K562 (cell line): ENCODE results near the gene KRTAP27-1. TPM values are rescaled to one million over a fixed set of nuclear protein-coding genes. Genes with fewer than 3 reads are reported as not detected.

Source experiments
- ATAC-seq: fragments of 200-7000 bp; cut with Tn5 transposase; 3 replicates; pipeline ENCODE4 v1.9.1; 2020; ENCODE audit warnings: moderate library complexity
- BruUV-seq: library from RNA; stranded (reverse); fragments of 400-500 nt; replicated peaks from 2 replicates; lab custom pipeline; 2021; lab: Mats Ljungman, UMichigan
- CTCF ChIA-PET: fragments of 300-600 bp; formaldehyde crosslinking; extraction: SDS; loops from one replicate; lab custom pipeline; 2021; ENCODE audit warnings: low intra/inter-chr PET ratio; lab: Yijun Ruan, JAX
- POLR2A ChIA-PET: fragments of 300-600, 350-650 bp; sonication (Branson Sonifier 250); formaldehyde crosslinking; extraction: SDS; loops from one replicate; lab custom pipeline; 2021; ENCODE audit warnings: antibody characterized with exemption, inconsistent platforms; lab: Yijun Ruan, JAX
- DNase-seq, 4 experiments: peaks; one replicate each; pipeline versions ENCODE4 v3.0.0 to v3.0.0-alpha.2; 2011 to 2018; ENCODE audit warnings: low spot score in 3 of 4, mixed read lengths in 3 of 4; ENCODE audit errors: extremely low read depth in 1 of 4
- FAIRE-seq: peaks from 2 replicates; lab custom pipeline; 2011; peaks lifted over from hg19 to GRCh38; lab: Jason Lieb, UNC
- H2AFZ ChIP-seq: 2 replicates; pipeline ENCODE4 v1.6.0; 2011; ENCODE audit warnings: low read depth, low read length, control low read depth, inconsistent platforms
- H3K27ac ChIP-seq: fragments of 200-600 bp; 3 replicates; pipeline ENCODE4 v1.8.0; 2011; ENCODE audit warnings: low read depth, mild to moderate bottlenecking, control low read depth, inconsistent platforms, low read length, moderate library complexity, mixed read lengths; ENCODE audit errors: extremely low read depth
- H3K27me3 ChIP-seq, 2 experiments: fragments of 300-600 bp in 1 of 2; 2 replicates in 1 of 2; 3 replicates in 1 of 2; pipeline versions ENCODE4 v1.6.0 to v1.8.0; 2011; ENCODE audit warnings: inconsistent platforms in 2 of 2, low read length in 2 of 2, mild to moderate bottlenecking in 1 of 2, mixed read lengths in 1 of 2, moderate library complexity in 1 of 2; ENCODE audit not compliant: control insufficient read depth in 2 of 2, insufficient read depth in 2 of 2
- H3K36me3 ChIP-seq: fragments of 300-600 bp; 3 replicates; pipeline ENCODE4 v1.8.0; 2011; ENCODE audit warnings: mild to moderate bottlenecking, low read length, inconsistent platforms; ENCODE audit not compliant: control insufficient read depth, insufficient read depth
- H3K4me1 ChIP-seq, 2 experiments: fragments of 200-600 bp in 1 of 2; replicated peaks in 1 of 2; 2 replicates in 1 of 2; 3 replicates in 1 of 2; pipeline versions ENCODE4 v1.5.1 to v1.8.0; 2011; ENCODE audit warnings: inconsistent platforms in 2 of 2, low read length in 2 of 2, mild to moderate bottlenecking in 1 of 2, mixed read lengths in 1 of 2, moderate library complexity in 1 of 2; ENCODE audit not compliant: control insufficient read depth in 2 of 2, insufficient read depth in 2 of 2
- H3K4me2 ChIP-seq: 2 replicates; pipeline ENCODE4 v1.6.1; 2011; ENCODE audit warnings: low read length, control low read depth, inconsistent platforms, mixed read lengths; ENCODE audit not compliant: insufficient read depth
- H3K4me3 ChIP-seq: fragments of 200-600 bp; sonication (generic), shearing (Covaris generic); 2 replicates; pipeline ENCODE4 v1.5.1; 2016; ENCODE audit warnings: control low read depth, inconsistent platforms
- H3K79me2 ChIP-seq: fragments of 200-600 bp; 3 replicates; pipeline ENCODE4 v1.8.0; 2011; ENCODE audit warnings: low read length, inconsistent platforms; ENCODE audit not compliant: control insufficient read depth, insufficient read depth
- H3K9ac ChIP-seq, 2 experiments: 2 replicates each; pipeline versions ENCODE4 v1.6.0 to v1.6.1; 2011; ENCODE audit warnings: low read depth in 2 of 2, low read length in 2 of 2, control low read depth in 1 of 2, inconsistent platforms in 1 of 2, mild to moderate bottlenecking in 1 of 2, mixed read lengths in 1 of 2; ENCODE audit not compliant: insufficient read depth in 1 of 2
- H3K9me1 ChIP-seq: one replicate; pipeline ENCODE4 v1.6.0; 2011; ENCODE audit warnings: inconsistent platforms, mild to moderate bottlenecking, low read length, moderate library complexity; ENCODE audit not compliant: control insufficient read depth, insufficient read depth
- H3K9me3 ChIP-seq: replicated peaks from 2 replicates; pipeline ENCODE4 v1.5.1; 2011; ENCODE audit warnings: low read depth, low read length, inconsistent platforms; ENCODE audit not compliant: control insufficient read depth, insufficient read depth
- H4K20me1 ChIP-seq: replicated peaks from 2 replicates; pipeline ENCODE4 v1.6.1; 2011; ENCODE audit warnings: low read length, inconsistent platforms, mixed read lengths; ENCODE audit not compliant: control insufficient read depth, insufficient read depth
- KDM2B ChIP-seq: fragments of 250-450 bp; sonication (Bioruptor Pico); IDR thresholded peaks from 2 replicates; pipeline ENCODE4 v1.8.0; 2021; ENCODE audit warnings: mild to moderate bottlenecking, moderate library complexity
- NR1H2 ChIP-seq: sonication (generic); formaldehyde crosslinking; IDR thresholded peaks from 2 replicates; pipeline ENCODE4 v1.4.0; 2020; ENCODE audit warnings: mild to moderate bottlenecking, missing genetic modification reagents
- PURB ChIP-seq: sonication (generic); formaldehyde crosslinking; IDR thresholded peaks from 2 replicates; pipeline ENCODE4 v1.9.0; 2021; ENCODE audit warnings: low read depth, mild to moderate bottlenecking, missing genetic modification reagents
- RBM15 ChIP-seq: fragments of 200-400 bp; formaldehyde crosslinking; IDR thresholded peaks from 2 replicates; pipeline ENCODE4 v1.6.1; 2018; ENCODE audit warnings: mild to moderate bottlenecking, low read length, moderate library complexity; ENCODE audit not compliant: insufficient read depth
- RNF219 ChIP-seq: fragments of 250-450 bp; sonication (Bioruptor Pico); IDR thresholded peaks from 2 replicates; pipeline ENCODE4 v1.5.0; 2022; ENCODE audit warnings: mild to moderate bottlenecking
- SIRT6 ChIP-seq: IDR thresholded peaks from one replicate; pipeline ENCODE4 v1.6.1; 2012; ENCODE audit warnings: low read depth, mild to moderate bottlenecking, control low read depth, inconsistent platforms, low read length, moderate library complexity
- ZKSCAN1 ChIP-seq: fragments of 150-350 bp; IDR thresholded peaks from 2 replicates; pipeline ENCODE4 v1.6.1; 2016; ENCODE audit warnings: low read depth, low read length
- ZNF197 ChIP-seq: fragments of 200-800 bp; sonication (Bioruptor generic); IDR thresholded peaks from 2 replicates; pipeline ENCODE4 v1.6.1; 2016; ENCODE audit warnings: low read depth, missing genetic modification characterization, missing compliant biosample characterization
- ZNF75A ChIP-seq: fragments of 450-650 bp; formaldehyde crosslinking; IDR thresholded peaks from 2 replicates; pipeline ENCODE4 v1.4.0; 2020; ENCODE audit warnings: mild to moderate bottlenecking
- WGBS: fragments of 100-300 bp; shearing (Covaris generic); methylation state at CpG from one replicate; pipeline ENCODE4 v1.1.6; 2016; ENCODE audit warnings: low coverage, mixed read lengths; ENCODE audit not compliant: insufficient coverage; ENCODE audit errors: missing lambda C conversion rate; 5-methylcytosine and 5-hydroxymethylcytosine counted together
- in situ Hi-C: fragments of 300-500 bp; cut with MboI; formaldehyde crosslinking; loops from 4 replicates; pipeline ENCODE4 v1.15.0; 2018; ENCODE audit warnings: inconsistent platforms, mixed read lengths
- intact Hi-C: fragments of 100-400 bp; cut with micrococcal nuclease; formaldehyde crosslinking; loops from 2 replicates; pipeline ENCODE4 v1.14.2; 2022
- polyA plus RNA-seq, 8 experiments: library from polyadenylated mRNA; depleted of rRNA in 4 of 8; stranded (reverse) in 5 of 8; unstranded in 3 of 8; fragments of >200 nt; fragmentation: Nextera tagmentation in 2 of 8; fragmentation: Illumina TruSeq in 1 of 8; extraction: Ambion mirVana in 2 of 8; extraction: Trizol in 1 of 8; gene quantifications; 2 replicates each; pipeline versions ENCODE4 v1.2.1 to v1.2.3, GENCODE V29; 2011 to 2014; ENCODE audit warnings: inconsistent platforms in 1 of 8, missing spikeins in 1 of 8
- total RNA-seq, 7 experiments: library from RNA; depleted of rRNA in 6 of 7; stranded (reverse); fragments of >200 nt in 6 of 7; fragmentation: Illumina TruSeq in 2 of 7; extraction: Trizol in 2 of 7; gene quantifications; 2 replicates each; pipeline versions ENCODE4 v1.2.1 to v1.2.3, GENCODE V29; 2011 to 2021; ENCODE audit warnings: low replicate concordance in 1 of 7
- TF ChIP-seq, protein P1 (sequence below): sonication (generic); formaldehyde crosslinking; IDR thresholded peaks from 2 replicates; pipeline ENCODE4 v1.8.1; 2023; ENCODE audit warnings: missing genetic modification reagents, mild to moderate bottlenecking, borderline replicate concordance

Gene KRTAP27-1
- total and polyA plus RNA-seq, 9 of the 15 experiments (the other 6 are each of a cell fraction or from before 2014, with no cell fraction given) = not detected

DNA sequence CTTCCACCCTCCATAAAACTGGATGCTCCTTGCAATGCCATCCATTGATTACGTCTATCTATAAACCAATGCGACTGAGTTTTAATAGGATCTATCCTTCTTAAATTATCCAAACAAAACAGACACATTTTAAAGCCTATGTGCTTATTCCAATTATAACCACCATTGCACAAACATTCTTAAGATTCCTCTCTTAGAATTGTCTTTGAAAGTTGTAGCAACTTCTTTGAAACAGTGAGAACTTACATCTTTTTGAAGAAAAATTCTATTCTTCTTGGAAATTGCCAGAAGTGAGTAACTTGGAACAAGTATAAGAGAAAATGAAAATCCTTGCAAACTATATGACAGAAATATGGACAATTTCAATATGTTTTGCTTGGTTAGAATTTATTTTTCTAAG, 17.3 kb downstream of the KRTAP27-1 start, which contains the start of gene KRTAP26-1:
Gene KRTAP26-1 (minus strand): TSS at position 101 of the 400 bp plus-strand sequence. CDS start 280 bp downstream, outside the sequence.
- WGBS = 2% methylated on average over 2 of the region's 2 CpGs
- H3K4me3 ChIP-seq = no peak within 1 kb of the TSS
- BruUV-seq = no TSS peak
- H3K27ac ChIP-seq = no peak within 1 kb of the TSS
- H3K27me3 ChIP-seq = no peaks in the 10 kb centered on the region
- ATAC-seq (no peak), FAIRE-seq (no peak), DNase-seq (no peak)
- no peaks in the 10 kb centered on the region for H3K9me1 ChIP-seq
- intact Hi-C loops = no loop called here
- no peak within 1 kb of the TSS for H3K9ac ChIP-seq
- no peaks in the 10 kb centered on the region for H4K20me1 ChIP-seq
- in situ Hi-C loops = no loop called here
- no peak within 1 kb of the TSS for H2AFZ ChIP-seq
- no peaks in the 10 kb centered on the region for H3K4me1 ChIP-seq
- ChIA-PET POLR2A (no interaction called here), CTCF (no interaction called here)
- no peaks in the 10 kb centered on the region for H3K36me3 ChIP-seq
- no peaks in the 10 kb centered on the region for H3K79me2 ChIP-seq
- no peak within 1 kb of the TSS for H3K4me2 ChIP-seq
- no peaks in the 10 kb centered on the region for H3K9me3 ChIP-seq
- TF ChIP-seq, protein P1, sequence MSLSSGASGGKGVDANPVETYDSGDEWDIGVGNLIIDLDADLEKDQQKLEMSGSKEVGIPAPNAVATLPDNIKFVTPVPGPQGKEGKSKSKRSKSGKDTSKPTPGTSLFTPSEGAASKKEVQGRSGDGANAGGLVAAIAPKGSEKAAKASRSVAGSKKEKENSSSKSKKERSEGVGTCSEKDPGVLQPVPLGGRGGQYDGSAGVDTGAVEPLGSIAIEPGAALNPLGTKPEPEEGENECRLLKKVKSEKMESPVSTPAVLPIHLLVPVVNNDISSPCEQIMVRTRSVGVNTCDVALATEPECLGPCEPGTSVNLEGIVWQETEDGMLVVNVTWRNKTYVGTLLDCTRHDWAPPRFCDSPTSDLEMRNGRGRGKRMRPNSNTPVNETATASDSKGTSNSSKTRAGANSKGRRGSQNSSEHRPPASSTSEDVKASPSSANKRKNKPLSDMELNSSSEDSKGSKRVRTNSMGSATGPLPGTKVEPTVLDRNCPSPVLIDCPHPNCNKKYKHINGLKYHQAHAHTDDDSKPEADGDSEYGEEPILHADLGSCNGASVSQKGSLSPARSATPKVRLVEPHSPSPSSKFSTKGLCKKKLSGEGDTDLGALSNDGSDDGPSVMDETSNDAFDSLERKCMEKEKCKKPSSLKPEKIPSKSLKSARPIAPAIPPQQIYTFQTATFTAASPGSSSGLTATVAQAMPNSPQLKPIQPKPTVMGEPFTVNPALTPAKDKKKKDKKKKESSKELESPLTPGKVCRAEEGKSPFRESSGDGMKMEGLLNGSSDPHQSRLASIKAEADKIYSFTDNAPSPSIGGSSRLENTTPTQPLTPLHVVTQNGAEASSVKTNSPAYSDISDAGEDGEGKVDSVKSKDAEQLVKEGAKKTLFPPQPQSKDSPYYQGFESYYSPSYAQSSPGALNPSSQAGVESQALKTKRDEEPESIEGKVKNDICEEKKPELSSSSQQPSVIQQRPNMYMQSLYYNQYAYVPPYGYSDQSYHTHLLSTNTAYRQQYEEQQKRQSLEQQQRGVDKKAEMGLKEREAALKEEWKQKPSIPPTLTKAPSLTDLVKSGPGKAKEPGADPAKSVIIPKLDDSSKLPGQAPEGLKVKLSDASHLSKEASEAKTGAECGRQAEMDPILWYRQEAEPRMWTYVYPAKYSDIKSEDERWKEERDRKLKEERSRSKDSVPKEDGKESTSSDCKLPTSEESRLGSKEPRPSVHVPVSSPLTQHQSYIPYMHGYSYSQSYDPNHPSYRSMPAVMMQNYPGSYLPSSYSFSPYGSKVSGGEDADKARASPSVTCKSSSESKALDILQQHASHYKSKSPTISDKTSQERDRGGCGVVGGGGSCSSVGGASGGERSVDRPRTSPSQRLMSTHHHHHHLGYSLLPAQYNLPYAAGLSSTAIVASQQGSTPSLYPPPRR = no peak
- TF ChIP-seq RBM15 = no peak
- no peak for TF ChIP-seq PURB (CRISPR knock-in tag)
- TF ChIP-seq ZNF75A (CRISPR knock-in tag) = no peak
- no peak for TF ChIP-seq KDM2B
- no peak for TF ChIP-seq ZKSCAN1
- no peak for TF ChIP-seq RNF219 (CRISPR knock-in tag)
- no peak for TF ChIP-seq NR1H2
- no peak for TF ChIP-seq SIRT6
- no peak for TF ChIP-seq ZNF197
